ENCODE data around the gene RPL39L.

RPL39L gene

DNA sequence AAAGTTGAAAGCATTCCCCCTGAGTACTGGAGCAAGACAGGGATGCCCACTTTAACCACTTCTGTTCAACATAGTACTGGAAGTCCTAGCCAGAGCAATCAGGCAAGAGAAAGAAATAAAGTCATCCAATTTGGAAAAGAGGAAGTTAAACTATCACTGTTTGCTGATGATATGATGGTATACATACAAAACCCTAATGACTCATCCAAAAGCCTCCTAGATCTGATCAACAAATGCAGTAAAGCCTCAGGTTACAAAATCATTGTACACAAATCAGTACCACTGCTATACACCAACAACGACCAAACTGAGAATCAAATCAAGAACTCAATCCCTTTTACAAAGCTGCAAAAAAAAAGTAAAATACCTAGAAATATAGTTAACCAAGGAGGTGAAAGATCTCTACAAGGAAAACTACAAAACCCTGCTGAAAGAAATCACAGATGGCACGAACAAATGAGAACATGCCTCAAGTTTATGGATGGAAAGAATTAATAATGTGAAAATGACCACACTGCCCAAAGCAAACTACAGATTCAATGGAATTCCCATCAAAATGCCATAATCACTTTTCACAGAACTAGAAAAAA, 40.3 kb downstream of the RPL39L start:
- no peak for DNase-seq (ENCODE audit: low read depth)

DNA sequence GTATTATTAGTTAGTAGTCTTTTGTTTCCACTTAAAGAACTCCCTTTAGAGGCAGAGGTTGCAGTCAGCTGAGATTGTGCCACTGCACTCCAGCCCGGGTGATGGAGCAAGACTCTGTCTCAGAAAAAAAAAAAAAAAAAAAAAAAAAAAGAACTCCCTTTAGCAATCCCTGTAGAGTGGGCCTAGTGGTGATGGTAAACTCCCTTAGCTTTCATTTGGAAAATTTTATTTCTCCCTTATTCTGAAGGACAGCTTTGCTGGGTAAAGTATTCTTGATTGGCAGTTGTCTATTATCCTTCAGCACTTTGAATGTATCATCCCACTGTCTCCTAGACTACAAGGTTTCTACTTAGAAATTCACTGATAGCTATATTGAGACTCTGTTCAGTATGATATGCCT, 46.0 kb downstream of the RPL39L start:
- no peak for DNase-seq (ENCODE audit: low read depth)

DNA sequence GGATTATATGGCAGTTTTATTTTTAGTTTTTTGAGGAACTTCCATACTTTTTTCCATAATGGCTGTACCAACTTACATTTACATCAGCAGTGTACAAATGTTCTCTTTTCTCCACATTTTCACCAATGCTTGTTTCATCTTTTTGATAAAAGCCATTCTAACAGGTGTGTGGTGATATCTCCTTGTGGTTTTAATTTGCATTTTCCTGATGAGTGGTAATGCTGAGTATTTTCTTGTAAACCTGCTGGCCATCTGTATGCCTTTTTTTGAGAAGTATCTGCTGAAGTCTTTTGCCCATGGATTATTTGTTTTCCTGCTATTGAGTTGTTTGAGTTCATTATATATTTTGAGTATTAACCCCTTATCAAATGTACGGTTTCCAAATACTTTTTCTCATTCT, 50.6 kb downstream of the RPL39L start:
- DNase-seq (ENCODE audit: low read depth), result no peak

DNA sequence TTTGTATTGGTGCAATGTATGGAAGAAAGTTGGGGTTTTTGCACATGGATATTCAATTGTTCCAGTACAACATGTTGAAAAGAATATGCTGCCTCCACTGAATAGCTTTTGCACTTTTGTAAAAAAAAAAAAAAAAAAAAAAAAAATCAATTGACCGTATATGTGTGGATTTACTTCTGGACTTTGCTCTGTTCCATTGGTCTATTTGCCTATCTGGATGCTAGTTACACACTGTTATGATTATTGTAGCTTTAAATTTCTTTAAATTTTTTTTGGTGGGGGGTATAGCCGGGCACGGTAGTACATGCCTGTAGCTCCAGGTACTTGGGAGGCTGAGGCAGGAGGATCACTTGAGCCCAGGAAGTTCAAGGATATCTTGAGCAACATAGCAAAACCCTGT, 52.5 kb downstream of the RPL39L start:
- no peak for DNase-seq (ENCODE audit: low read depth)

DNA sequence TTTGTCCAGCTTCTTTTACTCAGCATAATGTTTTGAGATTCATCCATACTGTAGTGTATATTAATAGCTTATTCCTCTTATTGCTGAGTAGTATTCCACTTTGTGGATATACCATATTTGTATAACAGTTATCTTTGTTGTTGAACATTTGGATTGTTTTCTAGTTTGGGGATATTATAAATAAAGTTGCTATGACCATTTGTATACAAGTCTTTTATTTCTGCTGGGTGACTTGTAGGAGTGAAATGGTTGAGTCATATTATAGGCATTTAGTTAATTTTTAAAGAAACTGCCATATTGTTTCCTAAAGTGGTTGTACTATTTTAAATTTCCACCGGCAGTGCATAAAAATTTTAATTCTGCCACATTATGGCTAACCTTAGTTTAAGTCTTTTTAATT, 53.4 kb downstream of the RPL39L start:
- DNase-seq (ENCODE audit: low read depth), result no peak

DNA sequence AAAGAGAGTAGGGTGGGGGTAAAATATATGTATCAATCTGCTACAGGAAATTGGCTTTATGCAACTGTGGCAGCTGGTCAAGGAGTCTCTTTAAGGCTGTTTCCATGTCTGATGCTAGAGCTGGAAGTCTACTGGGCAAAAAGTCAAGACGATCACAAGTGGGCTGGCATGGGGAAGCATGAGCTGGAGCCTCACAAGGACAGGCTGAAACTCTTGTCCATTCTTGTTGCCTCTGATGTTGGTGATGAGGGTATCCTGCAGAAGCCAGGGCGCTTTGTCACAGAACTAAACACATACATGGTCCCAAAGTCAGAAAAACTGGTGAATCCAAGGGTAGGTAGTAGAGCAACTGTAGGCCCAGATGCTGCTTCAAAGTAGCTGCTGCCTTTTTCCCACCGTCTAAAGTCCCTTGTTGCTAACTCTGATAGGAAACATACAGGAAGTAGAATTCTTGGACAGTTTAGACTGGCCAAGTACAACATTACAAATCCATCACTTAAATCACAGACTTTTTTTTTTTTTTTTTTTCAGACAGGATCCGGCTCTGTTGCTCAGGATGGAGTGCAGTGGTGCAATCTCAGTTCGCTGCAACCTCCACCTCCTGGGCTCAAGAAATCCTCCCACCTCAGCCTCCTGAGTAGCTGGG, 54.2 kb downstream of the RPL39L start:
- DNase-seq (ENCODE audit: low read depth), result no peak

DNA sequence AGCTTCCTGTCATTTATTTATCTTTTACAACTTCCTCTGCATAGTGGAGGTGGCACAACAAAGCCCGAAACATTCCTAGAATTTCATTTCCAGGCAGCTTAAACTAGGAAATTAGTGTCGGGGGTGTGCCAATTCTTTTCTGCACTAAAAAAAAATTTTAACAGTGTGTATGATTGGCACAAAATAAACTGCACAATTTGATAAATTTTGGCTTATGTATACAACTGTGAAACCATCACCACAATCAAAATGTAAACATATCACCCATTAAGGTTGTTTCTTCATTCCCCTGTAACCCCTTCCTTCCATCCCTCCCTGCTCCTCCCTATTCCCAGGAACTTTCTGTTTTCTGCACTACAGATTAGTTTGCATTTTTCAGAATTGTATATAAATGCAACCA, 54.7 kb downstream of the RPL39L start:
- DNase-seq (ENCODE audit: low read depth), result no peak

DNA sequence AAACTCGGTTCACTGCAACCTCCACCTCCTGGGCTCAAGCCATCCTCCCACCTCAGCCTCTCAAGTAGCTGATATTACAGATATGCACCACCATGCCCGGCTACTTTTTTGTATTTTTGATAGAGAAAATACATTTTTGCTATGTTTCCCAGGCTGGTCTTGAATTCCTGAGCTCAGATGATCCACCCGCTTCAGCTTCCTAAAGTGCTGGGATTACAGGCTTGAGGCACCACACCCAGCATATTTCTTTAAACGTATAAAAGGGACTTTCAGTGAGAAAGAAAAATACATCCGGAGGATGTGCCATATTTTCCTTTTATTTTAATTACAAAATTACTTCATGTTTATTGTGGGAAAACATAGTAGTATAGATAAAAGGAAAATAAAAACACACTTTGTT, 55.2 kb downstream of the RPL39L start:
- DNase-seq (ENCODE audit: low read depth), result no peak

DNA sequence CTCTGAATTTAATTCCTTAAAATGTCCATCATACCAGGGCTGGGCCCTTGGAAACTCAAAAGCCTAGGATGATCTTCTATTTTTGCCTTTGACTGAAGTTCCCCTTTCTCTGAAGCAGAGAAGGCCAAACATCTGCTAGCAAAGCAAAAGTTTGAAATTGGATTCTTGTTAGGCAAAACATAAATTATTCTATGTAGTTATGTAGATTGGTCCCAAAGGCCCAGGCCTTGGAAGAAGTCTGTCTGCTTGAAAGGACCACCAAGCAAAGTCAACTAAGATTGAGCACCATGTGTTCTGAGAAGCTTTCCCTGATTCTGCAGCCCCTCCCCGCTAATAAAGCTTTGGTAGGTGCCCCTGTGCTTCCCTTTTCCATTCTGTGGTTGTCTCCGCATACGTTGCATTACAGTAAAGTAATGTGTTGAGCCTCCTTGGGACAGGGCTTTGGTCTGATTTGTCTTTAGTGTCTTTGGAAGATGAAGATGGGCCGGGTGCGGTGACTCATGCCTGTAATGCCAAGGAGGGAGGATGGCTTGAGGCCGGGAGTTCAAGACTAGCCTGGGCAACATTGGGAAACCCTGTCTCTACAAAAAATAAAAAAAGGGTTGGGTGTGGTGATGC, 56.4 kb downstream of the RPL39L start:
- DNase-seq (ENCODE audit: low read depth), result no peak

DNA sequence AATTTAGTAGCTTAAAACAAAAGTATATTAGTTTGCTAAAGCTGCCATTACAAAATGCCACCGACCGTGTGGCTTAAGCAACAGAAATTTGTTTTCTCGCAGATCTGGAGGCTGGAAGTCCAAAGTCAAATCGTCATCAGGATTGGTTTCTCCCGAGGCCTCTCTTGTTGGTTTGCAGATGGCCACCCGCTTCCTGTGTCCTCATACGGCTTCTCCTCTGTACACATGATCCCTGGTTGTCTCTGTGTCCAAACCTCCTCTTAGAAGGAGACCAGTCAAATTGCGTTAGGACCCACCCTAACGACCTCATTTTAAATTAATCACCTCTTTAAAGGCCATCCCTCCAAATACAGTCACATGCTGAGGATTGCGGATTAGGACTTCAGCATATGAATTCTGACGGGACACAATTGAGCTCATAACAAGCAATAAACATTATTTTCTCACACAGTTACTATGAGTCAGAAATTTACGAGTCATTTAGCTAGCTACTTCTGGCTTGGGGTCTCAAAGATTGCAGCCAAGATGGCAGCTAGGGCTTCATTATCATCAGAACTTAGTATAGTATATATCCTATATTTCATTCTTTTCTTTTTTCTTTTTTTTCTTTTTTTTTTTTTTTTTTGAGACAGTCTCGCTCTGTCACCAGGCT, 58.4 kb downstream of the RPL39L start:
- DNase-seq (ENCODE audit: low read depth), result no peak

DNA sequence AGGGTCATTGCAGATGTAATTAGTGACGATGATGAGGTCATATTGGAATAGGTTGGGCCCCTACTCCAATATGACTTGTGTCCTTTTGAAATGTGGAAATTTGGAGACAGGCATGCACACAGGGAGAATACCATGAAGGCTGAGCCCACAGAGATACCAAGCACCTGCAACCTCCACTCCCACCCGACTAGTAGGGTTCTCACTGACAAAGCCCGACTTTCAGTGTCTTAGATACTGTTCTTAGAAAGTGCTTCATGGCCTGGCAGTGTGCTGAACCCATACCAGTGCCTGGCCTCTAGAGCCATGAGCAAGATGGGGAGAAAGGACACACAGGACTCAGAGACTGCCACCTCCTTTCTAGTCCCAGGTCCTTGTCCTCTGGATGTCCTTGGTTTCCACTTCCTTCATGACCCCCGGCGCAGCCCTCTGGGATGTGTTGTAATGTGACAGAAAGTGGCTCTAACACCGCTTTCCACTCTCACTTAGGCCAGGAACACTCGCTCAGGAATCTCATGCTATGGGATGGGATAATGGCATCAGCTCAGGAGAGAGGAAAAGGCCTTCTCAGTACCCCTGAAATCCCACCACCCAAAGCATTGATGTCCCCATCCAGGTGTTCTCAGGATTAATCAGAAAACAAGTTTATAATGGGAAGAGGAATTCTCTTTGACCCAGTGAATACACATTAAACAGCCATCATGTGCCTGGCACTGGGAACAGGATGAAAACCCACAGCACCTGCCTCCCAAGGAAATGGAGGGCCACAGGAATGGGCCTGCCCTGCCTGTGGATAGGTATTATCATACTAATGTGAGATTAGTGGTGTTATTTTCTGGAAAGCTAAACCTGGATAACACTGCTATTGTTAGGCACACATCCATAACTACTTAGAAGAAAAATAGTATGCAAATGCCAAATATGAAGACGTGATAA, 59.9 kb downstream of the RPL39L start:
- DNase-seq (ENCODE audit: low read depth), result no peak

DNA sequence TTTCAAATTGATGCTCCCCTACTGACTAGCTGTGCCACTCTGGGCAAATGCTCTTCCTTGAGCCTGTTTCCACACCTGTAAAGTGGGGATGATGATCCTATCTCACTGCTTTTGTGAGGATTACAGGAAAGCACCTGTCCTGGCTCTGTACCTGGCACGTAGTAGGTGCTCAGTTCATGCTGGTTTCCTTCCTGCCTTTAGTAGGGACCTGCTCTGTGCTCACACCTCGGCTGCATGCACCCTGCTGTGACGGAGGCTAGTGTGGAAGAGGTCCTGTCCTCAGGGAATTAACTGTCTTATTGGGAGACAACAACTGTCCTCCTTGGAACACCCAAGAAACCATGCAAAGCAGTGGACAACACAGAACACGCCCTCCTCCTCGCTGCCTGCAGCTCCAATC, 61.8 kb downstream of the RPL39L start:
- no peak for DNase-seq (ENCODE audit: low read depth)

DNA sequence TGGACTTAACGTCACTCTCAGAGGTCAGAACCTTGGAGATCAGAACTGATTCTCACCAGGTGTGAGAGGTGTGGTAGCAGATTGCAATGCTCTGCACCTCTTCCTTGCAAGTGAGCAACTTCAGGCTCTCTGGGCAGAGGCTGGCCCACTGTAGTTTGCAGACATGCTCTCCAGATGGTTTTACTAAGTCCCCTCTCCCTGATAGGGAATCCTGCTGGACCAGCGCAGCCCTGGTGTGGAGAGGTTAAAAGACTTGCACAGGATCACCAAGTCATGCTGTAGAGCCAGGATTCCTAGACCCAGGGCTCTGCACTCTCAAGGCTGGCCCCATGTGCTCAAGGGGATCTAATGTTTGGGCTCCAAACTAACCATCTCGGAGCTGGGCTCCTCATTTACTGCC, 62.2 kb downstream of the RPL39L start:
- no peak for DNase-seq (ENCODE audit: low read depth)

DNA sequence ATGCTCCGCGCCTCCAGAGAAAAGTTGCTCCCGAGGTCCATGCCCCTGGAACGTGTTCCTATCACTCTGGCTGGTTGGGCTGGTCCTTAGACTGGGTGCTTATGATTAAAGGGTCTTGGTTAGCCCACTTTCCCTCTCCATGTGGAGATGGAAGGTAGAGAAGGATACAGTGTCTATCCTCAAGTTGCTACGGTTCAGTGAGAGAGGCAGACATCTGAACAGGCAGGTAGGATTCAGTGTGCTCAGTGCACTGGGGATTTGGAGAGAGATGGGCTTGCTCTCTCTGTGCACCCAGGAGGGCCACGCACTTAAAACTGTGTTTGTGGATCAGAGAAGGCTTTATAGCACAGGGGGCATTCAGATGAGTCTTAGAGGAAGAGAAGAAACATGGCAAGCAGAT, 63.0 kb downstream of the RPL39L start:
- DNase-seq (ENCODE audit: low read depth), result no peak

DNA sequence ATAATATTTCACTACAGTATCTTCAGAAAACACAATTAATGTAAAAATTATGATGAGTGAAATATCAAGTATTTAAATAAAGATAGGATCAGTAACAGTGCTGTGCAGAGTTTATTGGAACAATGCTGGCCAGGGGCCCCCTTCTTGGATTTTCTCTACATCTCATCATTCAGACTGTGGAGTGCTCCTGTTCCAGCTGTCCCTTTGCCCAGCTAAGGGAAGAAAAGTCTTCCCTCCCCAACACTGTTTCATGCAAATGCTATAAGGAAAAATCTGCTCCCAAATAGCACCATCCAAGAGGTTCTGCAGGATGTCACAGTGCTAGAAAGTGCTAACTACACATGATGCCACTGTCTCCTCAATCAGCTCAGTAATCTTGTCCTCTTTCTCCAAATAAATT, 64.5 kb downstream of the RPL39L start:
- DNase-seq (ENCODE audit: low read depth), result no peak

DNA sequence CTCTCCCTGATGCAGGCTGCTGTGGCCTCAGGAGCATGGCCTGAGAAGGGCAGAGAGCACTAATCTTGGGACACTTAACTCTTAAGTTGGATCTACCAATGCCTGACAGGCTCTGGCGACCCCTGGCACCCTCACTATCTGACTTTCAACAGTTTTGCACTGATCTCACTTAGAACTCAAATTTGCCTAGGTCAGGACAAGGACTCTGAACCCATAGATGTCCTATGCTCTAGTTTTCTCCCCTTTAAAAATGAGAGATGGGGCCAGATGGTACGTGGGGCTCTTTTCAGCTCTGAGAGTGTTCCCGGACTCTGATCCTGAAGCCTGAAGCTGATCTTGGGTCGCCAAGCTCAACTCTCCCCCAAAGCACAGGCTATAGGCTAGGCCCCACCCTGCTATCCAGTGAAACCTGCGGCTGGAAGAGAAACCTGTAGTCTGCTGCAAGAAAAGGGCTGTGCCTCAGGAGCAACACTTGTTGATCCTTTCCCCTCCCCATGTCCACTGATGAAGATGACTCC, 65.7 kb downstream of the RPL39L start:
- DNase-seq (ENCODE audit: low read depth), result no peak

DNA sequence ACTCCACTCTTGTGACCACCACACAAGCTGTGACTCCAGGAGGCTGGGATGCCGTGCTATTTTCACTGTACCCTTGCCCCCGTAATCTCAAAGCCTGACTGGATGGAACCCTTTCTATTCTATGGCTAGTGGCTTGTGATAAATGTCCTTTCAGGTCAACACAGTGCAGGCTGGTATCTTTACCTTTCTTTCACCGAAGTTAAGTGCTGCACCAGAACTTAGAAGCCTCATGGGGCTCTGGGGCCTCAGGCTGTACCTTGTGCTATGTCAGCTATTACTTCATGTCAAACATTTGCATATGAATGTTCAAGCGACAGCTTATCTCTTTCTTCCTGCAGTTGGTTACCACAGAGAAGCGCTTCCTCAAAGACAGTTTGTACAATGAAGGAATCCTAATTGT, 66.8 kb downstream of the RPL39L start:
- DNase-seq (ENCODE audit: low read depth), result no peak

DNA sequence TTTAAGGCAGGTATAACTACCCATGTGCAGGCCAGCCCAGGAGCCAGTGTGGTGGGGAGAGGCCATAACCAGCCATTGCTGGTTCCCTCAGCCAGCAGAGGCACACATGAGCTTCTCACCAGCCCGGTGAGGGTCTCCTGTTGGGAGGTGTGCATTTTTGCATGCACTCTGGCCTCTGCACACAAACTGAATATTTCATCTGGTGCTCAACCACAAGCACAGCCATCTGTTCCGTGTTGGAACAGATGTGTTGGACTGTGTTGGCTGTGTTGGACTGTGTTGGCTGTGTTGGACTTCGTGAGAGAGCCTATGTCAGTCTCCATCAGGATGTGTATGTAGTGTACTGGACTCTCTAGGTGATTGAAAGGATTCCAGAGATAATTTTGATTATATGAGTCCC, 67.2 kb downstream of the RPL39L start:
- DNase-seq (ENCODE audit: low read depth), result no peak
